ENCODE results near the gene MAD1L1. TPM values are rescaled to one million over a fixed set of nuclear protein-coding genes. Genes with fewer than 3 reads are reported as not detected.
"Not testable (repeated sequence)": the region's sequence is repeated elsewhere in the genome, so short reads cannot be mapped to it uniquely, and the experiment has no call there.

The MAD1L1 gene
- total RNA-seq, 2 experiments from 2014 or later: 58.3 to 65.3 TPM

DNA sequence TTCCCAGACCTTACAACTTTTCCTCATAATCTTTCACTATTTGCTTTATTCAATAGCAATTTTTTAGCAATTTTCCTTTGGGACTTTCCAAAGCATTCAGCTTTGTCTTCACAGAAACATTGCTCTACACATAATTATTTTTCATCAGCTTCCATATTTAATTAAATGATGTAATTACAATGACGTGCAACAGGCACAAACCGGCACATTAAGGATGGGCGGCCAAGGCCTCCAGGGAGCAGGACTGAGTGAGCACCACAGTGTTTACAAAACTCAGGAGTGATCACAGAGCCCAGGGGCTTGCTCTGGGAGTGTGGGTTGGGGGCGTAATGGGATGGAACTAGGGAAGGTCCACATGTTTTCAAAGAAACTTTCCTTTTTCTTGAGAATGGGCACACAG lies 69.8 kb downstream of the MAD1L1 start:
- H3K36me3 ChIP-seq (ENCODE audit: insufficient read depth, low read length): peaks cover 9% of the 10 kb centered on the region; the same call in 1 of the 2 replicates
- H3K9me2 ChIP-seq (ENCODE audit: insufficient read depth, low read length): no peaks in the 10 kb centered on the region
- intact Hi-C loops (cut with micrococcal nuclease; ENCODE audit: unreplicated experiment): no loop called here
- no peaks in the 10 kb centered on the region for H3K79me2 ChIP-seq (ENCODE audit: insufficient read depth, low read depth, low read length)
- CTCF ChIA-PET (ENCODE audit: unreplicated experiment): no interaction called here
- POLR2A ChIA-PET: no interaction called here
- no peaks in the 10 kb centered on the region for H4K20me1 ChIP-seq (ENCODE audit: insufficient read depth, low read length)
- H3K4me2 ChIP-seq (ENCODE audit: low read length): no peak overlapping the region
- H3K9me3 ChIP-seq (ENCODE audit: low read length): no peaks in the 10 kb centered on the region
- TF ChIP-seq, protein P1, sequence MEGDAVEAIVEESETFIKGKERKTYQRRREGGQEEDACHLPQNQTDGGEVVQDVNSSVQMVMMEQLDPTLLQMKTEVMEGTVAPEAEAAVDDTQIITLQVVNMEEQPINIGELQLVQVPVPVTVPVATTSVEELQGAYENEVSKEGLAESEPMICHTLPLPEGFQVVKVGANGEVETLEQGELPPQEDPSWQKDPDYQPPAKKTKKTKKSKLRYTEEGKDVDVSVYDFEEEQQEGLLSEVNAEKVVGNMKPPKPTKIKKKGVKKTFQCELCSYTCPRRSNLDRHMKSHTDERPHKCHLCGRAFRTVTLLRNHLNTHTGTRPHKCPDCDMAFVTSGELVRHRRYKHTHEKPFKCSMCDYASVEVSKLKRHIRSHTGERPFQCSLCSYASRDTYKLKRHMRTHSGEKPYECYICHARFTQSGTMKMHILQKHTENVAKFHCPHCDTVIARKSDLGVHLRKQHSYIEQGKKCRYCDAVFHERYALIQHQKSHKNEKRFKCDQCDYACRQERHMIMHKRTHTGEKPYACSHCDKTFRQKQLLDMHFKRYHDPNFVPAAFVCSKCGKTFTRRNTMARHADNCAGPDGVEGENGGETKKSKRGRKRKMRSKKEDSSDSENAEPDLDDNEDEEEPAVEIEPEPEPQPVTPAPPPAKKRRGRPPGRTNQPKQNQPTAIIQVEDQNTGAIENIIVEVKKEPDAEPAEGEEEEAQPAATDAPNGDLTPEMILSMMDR (conservative IDR thresholded peaks at IDR 0.05; ENCODE audit: low read length): no peak
- no peak for TF ChIP-seq EZH2phosphoT487 (IDR thresholded peaks at IDR 0.05; ENCODE audit: borderline replicate concordance, low read depth, low read length)
- no peak overlapping the region for H3K27ac ChIP-seq (ENCODE audit: low read depth, low read length, poor library complexity, severe bottlenecking)
- DNase-seq (ENCODE audit: low spot score): no peak
- H3K4me1 ChIP-seq (ENCODE audit: insufficient read depth, low read length, poor library complexity, severe bottlenecking): peaks cover 23% of the 10 kb centered on the region
- no peak overlapping the region for H2AFZ ChIP-seq (ENCODE audit: low read length)
- no TSS peak for BruUV-seq (replicated peaks)
- no peak overlapping the region for H3K4me3 ChIP-seq (ENCODE audit: low read depth, low read length, poor library complexity, severe bottlenecking)

DNA sequence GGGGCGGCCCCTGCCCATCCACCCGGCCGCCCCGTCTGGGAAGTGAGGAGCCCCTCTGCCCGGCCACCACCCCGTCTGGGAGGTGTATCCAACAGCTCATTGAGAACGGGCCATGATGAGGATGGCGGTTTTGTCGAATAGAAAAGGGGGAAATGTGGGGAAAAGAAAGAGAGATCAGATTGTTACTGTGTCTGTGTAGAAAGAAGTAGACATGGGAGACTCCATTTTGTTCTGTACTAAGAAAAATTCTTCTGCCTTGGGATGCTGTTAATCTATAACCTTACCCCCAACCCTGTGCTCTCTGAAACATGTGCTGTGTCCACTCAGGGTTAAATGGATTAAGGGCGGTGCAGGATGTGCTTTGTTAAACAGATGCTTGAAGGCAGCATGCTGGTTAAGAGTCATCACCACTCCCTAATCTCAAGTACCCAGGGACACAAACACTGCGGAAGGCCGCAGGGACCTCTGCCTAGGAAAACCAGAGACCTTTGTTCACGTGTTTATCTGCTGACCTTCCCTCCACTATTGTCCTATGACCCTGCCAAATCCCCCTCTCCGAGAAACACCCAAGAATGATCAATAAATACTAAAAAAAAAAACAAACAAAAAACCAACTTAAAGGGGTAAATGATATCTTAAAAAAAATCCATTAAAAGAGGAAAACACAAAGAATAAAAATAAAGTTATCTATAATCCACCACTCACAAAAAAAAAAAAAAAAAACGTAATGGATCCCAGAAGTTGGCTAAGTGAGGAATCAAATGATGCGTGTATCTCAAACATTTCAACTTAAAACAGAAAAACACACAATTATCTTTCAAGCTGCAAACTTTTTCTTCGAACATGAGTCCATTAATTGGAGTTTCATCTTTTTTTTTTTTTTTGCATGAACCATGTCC lies 70.5 kb downstream of the MAD1L1 start:
- POLR2A ChIA-PET: not testable (repeated sequence)

DNA sequence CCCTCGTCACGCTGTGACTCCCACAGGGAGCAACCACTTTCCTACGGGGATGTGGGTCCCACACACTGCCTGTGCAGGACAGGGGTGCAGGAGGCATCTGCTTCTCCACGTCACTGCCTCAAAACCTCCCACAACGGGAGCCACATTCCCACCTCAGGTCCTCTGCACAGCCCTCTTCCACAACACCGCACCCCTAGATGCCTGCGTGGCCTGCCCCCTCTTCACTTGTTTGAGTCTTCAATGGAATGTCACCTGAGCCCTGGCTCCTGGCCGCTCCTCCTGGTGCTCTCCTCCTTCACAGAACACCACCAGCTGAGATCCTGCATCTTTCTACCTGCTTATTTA lies 73.6 kb downstream of the MAD1L1 start:
- ChIA-PET POLR2A (no interaction called here), CTCF (ENCODE audit: unreplicated experiment) (interaction anchor here (1.1 kb wide), 1 partner anchor 59 kb away, joined by 3 read pairs; no protein-coding TSS in a partner anchor)
- Histone ChIP-seq H3K4me2 (ENCODE audit: low read length) (no peak overlapping the region; the same call in 1 of the 2 replicates), H3K79me2 (ENCODE audit: insufficient read depth, low read depth, low read length) (no peaks in the 10 kb centered on the region), H3K9me3 (ENCODE audit: low read length) (no peaks in the 10 kb centered on the region), H4K20me1 (ENCODE audit: insufficient read depth, low read length) (no peaks in the 10 kb centered on the region), H3K27ac (ENCODE audit: low read depth, low read length, poor library complexity, severe bottlenecking) (no peak overlapping the region), H3K36me3 (ENCODE audit: insufficient read depth, low read length) (peaks cover 3% of the 10 kb centered on the region; the same call in 1 of the 2 replicates), H3K9me2 (ENCODE audit: insufficient read depth, low read length) (no peaks in the 10 kb centered on the region), H2AFZ (ENCODE audit: low read length) (no peak overlapping the region), H3K4me1 (ENCODE audit: insufficient read depth, low read length, poor library complexity, severe bottlenecking) (peaks cover 18% of the 10 kb centered on the region), H3K4me3 (ENCODE audit: low read depth, low read length, poor library complexity, severe bottlenecking) (no peak overlapping the region)
- no peak for DNase-seq (ENCODE audit: low spot score)
- intact Hi-C loops (cut with micrococcal nuclease; ENCODE audit: unreplicated experiment): no loop called here
- TF ChIP-seq EZH2phosphoT487 (IDR thresholded peaks at IDR 0.05; ENCODE audit: borderline replicate concordance, low read depth, low read length): no peak
- TF ChIP-seq, protein P1 (conservative IDR thresholded peaks at IDR 0.05; ENCODE audit: low read length): no peak
- BruUV-seq (replicated peaks): no TSS peak

More for the DNA sequence above, 70.5 kb downstream of the MAD1L1 start:
- H3K9me3 ChIP-seq (ENCODE audit: low read length); H3K4me3 ChIP-seq (ENCODE audit: low read depth, low read length, poor library complexity, severe bottlenecking); H3K4me2 ChIP-seq (ENCODE audit: low read length); intact Hi-C loops (cut with micrococcal nuclease; ENCODE audit: unreplicated experiment); H4K20me1 ChIP-seq (ENCODE audit: insufficient read depth, low read length); H3K36me3 ChIP-seq (ENCODE audit: insufficient read depth, low read length); H3K9me2 ChIP-seq (ENCODE audit: insufficient read depth, low read length); H3K79me2 ChIP-seq (ENCODE audit: insufficient read depth, low read depth, low read length); CTCF ChIA-PET (ENCODE audit: unreplicated experiment); H3K27ac ChIP-seq (ENCODE audit: low read depth, low read length, poor library complexity, severe bottlenecking); H2AFZ ChIP-seq (ENCODE audit: low read length); DNase-seq (ENCODE audit: low spot score); BruUV-seq (replicated peaks): not testable (repeated sequence)
- H3K4me1 ChIP-seq (ENCODE audit: insufficient read depth, low read length, poor library complexity, severe bottlenecking): peaks cover 27% of the 10 kb centered on the region

Measured in OCI-LY7 (cell line).